ENCODE data around the gene ASB4.

- no peak for TF ChIP-seq POLR2A (IDR thresholded peaks at IDR 0.05; ENCODE audit: low read length)
- TF ChIP-seq GATA1 (IDR thresholded peaks at IDR 0.05; ENCODE audit: low read depth, low read length): no peak
These were observed 14.7 kb upstream of the ASB4 start for GRCh38 chr7:95471071-95471470.
